Measurements from ENCODE around the gene ATRNL1.
A peak's percentile ranks its signal among the peaks of the same experiment; 100 is the strongest.

Gene ATRNL1

GRCh38 chr10:115915429-115915828 lies 822.3 kb downstream of the ATRNL1 start:
- DNase-seq = no peak

GRCh38 chr10:115918812-115919211 lies 825.6 kb downstream of the ATRNL1 start:
- DNase-seq = no peak

GRCh38 chr10:115921795-115922194 lies 828.6 kb downstream of the ATRNL1 start:
- no peak for DNase-seq

- no peak for DNase-seq
Measured at GRCh38 chr10:115931309-115931708, 838.1 kb downstream of the ATRNL1 start.

GRCh38 chr10:115932099-115932498 lies 838.9 kb downstream of the ATRNL1 start:
- DNase-seq = no peak

GRCh38 chr10:115933098-115933497 lies 839.9 kb downstream of the ATRNL1 start:
- DNase-seq = no peak

GRCh38 chr10:115935731-115936130 lies 842.6 kb downstream of the ATRNL1 start:
- no peak for DNase-seq

GRCh38 chr10:115936926-115937767 lies 844.0 kb downstream of the ATRNL1 start:
- DNase-seq = no peak

- DNase-seq = peak; percentile 2
Measured at GRCh38 chr10:115937768-115938056, 844.5 kb downstream of the ATRNL1 start.

GRCh38 chr10:115939101-115939854 lies 846.1 kb downstream of the ATRNL1 start:
- no peak for DNase-seq

GRCh38 chr10:115941361-115941771 lies 848.2 kb downstream of the ATRNL1 start:
- DNase-seq = no peak

- no peak for DNase-seq
Measured at GRCh38 chr10:115942101-115942500, 848.9 kb downstream of the ATRNL1 start.

GRCh38 chr10:115944538-115944937 lies 851.4 kb downstream of the ATRNL1 start:
- no peak for DNase-seq

- no peak for DNase-seq
Measured at GRCh38 chr10:115945701-115946445, 852.7 kb downstream of the ATRNL1 start.

GRCh38 chr10:115947104-115947503 lies 853.9 kb downstream of the ATRNL1 start:
- DNase-seq = no peak

GRCh38 chr10:115948465-115948864 lies 855.3 kb downstream of the ATRNL1 start:
- no peak for DNase-seq

- no peak for DNase-seq
Measured at GRCh38 chr10:115949282-115949844, 856.2 kb downstream of the ATRNL1 start.

- no peak for DNase-seq
Measured at GRCh38 chr10:115950320-115950719, 857.2 kb downstream of the ATRNL1 start.

- peak; percentile 11 for DNase-seq
Measured at GRCh38 chr10:115951242-115951641, 858.1 kb downstream of the ATRNL1 start.

GRCh38 chr10:115953281-115953680 lies 860.1 kb downstream of the ATRNL1 start:
- no peak for DNase-seq

GRCh38 chr10:115953968-115954367 lies 860.8 kb downstream of the ATRNL1 start:
- no peak for DNase-seq

GRCh38 chr10:115956225-115957011 lies 863.3 kb downstream of the ATRNL1 start:
- no peak for DNase-seq
